GM19351 (cell line): ENCODE measurements around the gene CST3.
"Not testable (repeated sequence)": the region's sequence is repeated elsewhere in the genome, so short reads cannot be mapped to it uniquely, and the experiment has no call there.

Experiments used
- ATAC-seq: cut with Tn5 transposase; IDR thresholded peaks from one replicate; pipeline ENCODE4 v1.9.1; 2021; ENCODE audit warnings: mild to moderate bottlenecking, moderate library complexity; ENCODE audit not compliant: unreplicated experiment

The CST3 gene

DNA sequence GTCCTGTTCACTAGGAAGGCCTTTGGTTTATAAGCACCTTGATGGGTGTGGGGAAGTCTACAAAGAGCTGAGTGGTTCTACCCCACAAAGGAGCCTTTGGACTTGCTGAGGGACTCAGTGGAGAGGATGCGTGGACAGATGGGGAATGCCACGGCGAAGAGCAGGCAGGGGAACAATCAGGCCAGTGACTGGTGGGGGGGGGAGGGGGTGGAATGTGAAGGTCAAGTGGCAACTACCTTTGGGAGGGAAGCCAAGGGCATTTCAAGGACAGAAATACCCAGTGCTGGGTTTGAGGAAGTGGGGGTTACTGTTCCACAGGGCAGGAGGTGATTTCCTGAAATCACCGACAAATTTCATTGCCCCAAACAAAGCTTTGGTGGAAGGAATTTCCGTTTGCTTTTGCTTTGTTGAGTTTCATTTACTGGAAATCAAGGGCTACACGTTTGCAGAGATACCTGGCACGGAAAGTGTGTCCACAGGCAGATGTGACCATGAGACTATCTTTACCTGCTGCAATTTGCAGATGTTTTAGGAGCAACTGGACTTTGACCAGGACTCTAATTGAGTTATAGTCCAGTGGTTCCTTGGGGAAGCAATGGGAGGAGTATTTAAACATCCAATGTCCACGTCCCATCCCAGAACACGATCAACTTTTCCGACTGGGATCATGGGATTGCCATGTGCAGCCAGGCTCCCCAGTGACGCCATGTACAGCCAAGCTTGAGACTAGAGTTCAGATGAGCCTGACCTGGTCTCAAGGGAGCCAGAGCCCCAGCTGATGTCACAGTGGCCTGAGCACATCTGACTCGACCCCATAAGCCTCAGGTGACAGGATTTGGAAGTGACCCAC lies 8.0 kb downstream of the CST3 start:
- ATAC-seq, result no peak

DNA sequence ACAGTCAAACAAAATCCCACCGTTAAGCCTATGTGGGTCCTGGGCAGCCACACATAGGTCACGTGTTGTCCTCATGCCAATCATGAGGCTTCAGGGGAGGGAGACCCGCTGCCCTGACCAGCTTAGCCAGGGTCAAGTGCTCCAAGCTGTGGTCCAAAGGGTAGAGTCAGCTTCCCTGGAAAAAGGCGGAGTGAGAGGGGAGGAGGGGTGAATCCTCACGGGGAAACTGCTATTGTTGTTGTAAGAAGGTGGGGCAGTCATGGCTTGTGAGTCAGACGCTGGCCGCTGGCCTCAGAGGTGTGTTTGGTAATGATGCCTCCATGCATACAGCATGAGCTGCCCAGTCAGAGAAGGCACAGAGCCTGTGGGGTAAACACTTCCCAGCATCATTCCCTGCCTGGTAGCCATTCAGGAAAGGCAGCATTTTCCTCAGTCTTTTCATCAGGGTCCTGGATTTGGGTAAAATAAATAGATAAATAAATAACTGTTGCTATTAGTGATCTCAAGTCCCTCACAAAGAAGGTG lies 8.7 kb downstream of the CST3 start:
- no peak for ATAC-seq

DNA sequence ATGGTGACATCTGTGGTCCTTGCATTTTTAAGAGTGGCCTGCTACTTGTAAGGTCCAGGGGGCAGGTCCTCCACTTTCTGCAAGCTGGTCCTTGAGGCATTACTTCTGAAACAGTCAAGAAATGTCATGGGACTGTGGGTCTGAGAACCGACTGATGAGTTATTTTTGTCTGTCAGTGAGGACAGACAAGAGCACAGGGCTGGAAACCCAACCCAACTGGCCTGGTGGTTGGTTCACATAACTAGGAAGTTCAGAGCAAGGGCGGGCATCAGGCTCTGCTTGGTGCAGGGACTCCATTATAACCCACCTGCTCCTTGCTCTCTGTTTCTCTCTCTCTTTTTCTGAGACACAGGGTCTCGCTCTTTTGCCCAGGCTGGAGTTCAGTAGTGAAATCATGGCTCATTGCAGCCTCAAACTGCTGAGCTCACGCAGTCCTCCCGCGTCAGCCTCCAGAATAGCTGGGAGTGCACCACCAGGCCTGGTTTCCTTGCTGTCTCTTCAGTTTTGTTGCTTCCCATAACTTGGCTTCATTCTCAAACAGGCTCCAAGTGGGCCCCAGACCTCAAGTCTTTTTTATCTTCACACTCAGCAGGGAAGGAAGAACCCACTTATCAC lies 9.2 kb downstream of the CST3 start:
- ATAC-seq, result no peak

DNA sequence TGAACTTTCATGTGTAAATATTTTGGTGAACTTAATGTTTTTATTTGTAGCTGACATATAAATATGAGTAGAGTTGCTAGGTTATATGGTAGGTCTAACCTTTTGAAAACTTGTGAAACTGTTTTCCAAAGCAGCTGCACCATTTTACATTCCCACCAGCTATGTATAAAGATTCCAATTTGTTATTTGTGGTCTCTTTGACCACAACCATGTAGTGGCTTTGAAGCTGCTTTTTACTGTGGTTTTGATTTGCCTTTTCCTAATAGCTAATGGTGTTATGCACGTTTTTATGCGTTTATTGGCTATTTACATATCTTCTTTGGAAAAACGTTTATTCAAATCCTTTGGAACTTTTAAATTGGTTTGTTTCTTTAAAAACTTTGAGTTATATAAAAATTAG lies 10.3 kb downstream of the CST3 start:
- no peak for ATAC-seq

DNA sequence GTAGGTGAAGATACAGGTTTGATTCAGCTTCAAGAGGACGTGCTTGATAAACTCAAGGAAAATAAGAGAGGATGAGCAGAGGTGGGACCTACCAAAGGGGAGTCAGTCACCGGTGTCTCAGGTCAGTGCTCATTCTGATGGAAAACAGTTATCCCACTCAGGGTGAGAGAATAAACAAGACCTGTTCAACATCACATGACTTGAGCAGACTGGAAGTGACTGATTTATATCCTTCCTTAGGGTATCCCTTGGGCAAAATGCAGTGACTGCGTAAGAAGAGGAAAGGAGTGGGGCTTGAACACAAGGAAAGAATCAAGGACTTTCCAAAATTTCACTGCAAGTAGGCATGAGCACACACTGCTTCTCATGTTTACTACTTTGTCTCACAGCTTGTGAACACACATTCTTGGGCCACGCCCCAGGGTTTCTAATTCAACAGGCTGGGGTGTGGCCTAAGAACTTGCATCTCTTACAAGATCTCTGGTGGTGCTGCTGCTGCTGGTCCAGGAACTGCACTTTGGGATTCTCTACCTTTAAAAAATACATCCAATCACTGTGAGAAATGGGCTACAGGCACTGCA lies 11.6 kb downstream of the CST3 start:
- ATAC-seq, result no peak

DNA sequence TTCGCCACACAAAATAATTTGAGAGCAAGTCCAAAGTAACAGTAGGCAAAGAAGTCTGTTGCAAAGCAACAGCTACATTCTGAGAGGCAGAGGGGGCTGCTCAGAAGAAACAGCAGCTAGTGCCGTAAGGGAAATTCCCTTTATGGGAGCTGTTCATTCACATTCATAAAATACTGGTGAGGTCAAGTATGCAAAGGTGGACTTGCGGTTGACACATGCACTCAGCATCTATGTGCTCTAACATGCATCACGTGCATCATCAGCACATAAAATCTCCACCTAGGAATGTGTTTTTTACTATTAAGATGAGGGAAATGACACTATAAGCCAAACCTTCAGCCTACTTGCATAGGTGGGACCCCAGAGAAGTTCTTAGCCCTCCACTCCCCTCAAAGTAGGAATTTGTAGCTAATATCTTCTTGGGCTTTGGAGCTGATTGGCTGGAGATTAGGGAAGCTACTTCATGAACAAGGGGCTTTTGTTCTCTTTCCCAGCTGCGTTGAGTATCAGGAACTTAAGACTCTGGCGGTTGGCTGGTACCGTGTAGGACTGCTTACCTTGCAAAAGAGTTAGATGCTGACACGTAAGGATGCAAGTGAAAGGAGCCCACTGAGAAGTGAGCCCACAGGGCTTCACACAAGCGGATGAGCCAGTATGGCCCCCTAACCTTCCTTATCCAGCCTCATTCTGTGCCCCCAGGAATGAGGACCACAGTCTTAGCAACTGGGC lies 12.4 kb downstream of the CST3 start:
- peak; percentile 92 for ATAC-seq

DNA sequence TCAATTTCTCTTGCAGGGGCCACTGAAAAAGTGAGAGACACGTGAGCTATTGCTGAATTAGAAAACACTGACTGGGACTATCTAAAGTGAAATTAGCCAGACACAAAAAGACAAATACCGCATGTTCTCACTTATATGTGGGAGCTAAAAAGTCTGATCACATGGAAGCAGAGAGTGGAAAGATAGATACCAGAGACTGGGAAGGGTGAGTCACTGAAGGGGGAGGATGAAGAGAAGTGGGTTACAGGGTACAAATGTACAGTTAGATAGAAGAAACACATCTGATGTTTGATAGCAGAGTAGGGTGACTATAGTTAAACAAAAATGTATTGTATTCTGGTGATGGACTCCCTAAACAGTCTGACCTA lies 13.4 kb downstream of the CST3 start:
- ATAC-seq, result no peak

DNA sequence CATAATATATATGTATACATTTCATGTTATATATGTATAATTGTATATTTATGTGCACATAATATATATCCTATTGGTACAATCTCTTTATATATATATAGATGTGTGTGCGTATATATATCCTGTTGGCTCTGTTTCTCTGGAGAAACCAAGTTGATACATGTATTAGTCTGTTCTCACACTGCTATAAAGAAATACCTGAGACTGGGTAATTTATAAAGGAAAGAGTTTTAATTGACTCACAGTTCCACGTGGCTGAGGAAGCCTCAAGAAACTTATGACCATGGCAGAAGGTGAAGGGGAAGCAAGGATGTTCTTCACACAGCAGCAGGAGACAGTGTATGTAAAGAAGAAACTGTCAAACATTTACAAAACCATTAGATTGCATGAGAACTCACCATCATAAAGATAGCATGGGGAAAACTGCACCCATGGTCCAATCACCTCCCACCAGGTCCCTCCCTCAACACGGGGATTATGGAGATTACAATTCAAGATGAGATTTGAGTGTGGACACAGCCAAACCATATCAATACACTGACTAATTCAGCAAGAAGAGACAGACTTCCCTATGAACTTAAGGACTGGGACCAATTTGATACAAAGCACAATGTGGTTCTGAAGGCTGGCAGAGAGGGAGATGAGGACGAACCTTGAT lies 14.0 kb downstream of the CST3 start:
- no peak for ATAC-seq

DNA sequence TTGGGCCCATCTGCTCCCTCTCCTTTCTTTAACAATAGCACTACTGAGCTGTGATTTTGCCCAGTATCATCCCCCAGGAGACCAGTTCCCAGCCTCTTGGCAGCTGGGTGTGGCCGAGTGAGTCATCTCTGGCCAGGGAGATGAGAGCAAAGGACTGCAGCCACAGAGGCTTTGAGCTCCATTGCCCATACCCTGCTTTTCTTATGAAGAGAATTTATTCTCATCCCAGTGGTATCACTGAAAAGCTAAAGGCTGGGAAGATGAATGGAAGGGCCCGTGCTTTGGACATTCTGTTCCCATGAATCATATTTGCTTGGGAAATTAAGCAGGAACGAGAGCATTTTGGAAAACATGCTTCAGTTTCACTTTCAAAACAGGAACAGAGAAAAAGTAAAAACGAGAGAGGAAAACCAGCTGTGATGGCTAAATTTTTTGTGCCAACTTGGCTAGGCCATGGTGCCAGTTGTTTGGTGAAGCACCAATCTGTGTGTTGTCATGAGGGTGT lies 14.9 kb downstream of the CST3 start:
- no peak for ATAC-seq

DNA sequence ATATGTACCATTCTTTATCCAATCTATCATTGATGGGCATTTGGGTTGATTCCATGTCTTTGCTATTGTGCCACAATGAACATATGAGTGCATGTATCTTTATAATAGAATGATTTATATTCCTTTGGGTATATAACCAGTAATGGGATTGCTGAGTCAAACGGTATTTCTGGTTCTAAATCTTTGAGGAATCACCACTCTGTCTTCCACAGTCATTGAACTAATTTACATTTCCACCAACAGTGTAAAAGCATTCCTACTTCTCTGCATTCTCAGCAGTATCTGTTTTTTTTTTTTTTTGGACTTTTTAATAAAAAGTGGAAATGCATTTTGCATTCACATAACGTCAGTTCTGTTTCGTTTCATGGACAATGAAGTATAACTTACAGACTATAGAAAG lies 15.4 kb downstream of the CST3 start:
- ATAC-seq, result not testable (repeated sequence)

DNA sequence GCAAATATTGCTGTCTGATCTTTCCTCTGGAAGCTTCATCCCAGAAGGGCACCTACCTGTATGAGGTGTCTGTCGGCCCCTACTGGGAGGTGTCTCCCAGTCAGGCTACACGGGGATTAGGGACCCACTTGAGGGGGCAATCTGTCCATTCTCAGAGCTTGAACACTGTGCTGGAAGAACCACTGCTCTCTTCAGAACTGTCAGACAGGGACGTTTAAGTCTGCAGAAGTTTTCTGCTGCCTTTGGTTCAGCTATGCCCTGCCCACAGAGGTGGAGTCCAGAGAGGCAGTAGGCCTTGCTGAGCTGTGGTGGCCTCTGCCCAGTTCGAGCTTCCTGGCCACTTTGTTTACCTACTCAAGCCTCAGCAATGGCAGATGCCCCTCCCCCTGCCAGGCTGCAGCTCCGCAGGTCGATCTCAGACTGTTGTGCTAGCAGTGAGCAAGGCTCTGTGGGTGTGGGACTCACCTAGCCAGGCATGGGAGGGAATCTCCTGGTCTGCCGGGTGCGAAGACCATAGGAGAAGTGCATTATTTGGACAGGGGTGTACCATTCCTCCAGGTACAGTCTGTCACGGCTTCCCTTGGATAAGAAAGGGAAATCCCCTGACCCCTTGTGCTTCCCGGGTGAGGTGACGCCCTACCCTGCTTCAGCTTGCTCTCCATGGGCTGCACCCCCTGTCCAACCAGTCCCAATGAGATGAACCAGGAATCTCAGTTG lies 16.9 kb downstream of the CST3 start:
- ATAC-seq, result not testable (repeated sequence)

DNA sequence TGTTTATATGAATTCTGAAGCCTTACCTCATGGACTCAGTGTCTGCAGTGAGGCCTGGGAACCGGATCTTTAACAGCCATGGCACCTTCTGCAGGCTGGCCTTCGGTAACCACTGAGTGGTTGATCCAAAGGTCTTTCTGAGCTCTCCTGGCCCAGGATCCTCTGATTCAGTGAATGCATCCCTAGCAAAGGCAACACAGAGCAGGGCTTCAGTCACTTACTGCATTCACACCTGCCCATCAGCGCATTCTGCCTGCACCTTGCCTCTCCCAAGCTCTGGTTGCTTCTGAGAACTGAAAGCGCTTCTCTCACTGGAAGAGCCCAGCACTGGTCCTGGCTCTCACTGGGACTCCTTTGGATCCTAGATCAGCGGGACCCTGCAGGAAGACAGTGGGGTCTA lies 23.6 kb downstream of the CST3 start:
- no peak for ATAC-seq

DNA sequence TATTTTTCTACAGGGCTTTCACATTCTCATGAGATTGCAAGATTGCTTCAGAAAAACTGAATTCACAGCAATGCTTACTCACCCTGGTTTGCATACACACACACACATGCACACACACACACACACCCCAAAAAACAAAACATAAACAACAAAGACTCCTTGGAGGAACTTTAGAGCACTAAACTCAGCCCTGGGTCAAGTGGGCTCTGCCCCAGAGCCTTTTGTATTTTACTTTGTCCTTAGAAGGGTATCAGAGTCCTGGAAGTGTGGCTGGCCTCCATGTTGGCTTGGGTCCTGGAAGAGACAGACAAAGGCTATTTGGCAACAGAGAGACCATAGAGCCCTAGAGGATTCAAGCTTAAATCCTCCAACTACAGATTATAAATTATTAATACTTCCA lies 24.1 kb downstream of the CST3 start:
- ATAC-seq, result no peak

DNA sequence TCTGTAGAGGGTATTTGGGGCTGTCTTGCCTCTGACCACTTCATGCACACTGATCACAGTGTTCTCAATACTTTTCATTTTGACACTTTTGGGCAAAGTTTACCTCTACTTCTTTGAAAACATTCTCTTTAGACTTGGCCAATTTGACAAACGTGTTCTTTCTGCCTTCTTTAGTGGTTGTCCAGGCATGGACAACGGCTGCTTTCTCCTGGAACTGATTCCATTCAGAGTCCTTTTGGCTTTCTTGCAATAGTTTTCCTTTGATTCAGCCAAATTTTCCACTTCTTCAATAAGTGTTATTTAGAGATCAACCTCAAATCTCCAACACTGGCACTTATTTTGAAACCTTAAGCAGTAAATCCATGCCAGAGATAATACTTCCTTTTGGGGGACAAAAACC lies 25.4 kb downstream of the CST3 start:
- no peak for ATAC-seq

DNA sequence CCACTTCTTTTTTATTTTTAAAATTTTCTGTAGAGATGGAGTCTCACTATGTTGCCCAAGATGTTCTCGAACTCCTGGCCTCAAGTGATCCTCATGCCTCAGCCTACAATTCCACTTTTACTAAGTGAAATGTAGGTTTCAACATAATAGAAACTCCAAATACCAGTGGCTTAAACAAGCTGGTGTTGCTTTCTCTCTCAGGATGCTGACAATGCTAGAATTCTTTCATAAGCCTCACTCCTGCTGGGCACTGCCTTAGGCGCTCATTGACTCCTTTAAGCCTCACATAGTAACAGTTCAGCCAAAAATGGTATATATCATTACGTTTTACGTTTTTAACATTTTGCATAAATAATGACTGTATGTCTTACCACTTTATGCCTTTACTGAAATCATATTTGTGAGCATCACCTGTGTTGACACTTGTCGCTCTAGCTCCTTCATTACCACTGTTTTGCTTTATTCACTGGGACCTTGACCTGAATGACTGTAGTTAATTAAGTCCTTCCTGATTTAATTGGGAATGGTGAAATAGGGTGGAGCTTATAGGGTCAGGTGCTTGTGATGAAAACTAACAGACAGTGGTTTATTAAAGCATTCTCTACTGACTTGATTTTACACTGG lies 28.2 kb downstream of the CST3 start:
- ATAC-seq, result no peak

DNA sequence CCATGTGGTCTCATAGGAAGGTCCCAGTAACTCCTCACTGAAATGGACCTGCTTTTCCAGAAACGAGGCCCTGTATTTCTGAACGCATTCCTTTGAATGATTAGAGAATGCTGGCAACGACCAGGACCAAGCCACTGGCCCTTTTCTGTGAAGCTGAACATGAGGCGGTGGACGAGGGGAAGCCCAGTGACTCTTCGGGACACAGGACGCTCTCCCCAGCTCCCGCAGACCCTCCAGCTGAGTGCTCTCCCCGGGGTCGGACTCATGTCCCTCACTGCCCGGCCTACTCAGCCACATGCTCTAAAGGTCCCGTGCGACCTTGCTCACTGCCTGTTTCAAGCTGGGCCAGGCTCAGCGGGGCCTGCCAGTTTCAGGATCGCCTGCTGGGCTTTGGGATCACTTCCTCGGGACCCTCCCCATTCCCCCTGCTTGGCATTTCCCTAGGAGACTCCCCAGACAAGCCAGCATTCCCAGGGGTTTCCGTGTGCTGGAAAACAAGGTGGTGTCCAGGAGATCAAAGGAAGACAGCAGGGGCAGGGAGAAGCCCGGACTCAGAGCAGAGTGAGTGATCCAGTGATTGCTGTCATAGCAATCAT lies 29.4 kb downstream of the CST3 start:
- no peak for ATAC-seq

DNA sequence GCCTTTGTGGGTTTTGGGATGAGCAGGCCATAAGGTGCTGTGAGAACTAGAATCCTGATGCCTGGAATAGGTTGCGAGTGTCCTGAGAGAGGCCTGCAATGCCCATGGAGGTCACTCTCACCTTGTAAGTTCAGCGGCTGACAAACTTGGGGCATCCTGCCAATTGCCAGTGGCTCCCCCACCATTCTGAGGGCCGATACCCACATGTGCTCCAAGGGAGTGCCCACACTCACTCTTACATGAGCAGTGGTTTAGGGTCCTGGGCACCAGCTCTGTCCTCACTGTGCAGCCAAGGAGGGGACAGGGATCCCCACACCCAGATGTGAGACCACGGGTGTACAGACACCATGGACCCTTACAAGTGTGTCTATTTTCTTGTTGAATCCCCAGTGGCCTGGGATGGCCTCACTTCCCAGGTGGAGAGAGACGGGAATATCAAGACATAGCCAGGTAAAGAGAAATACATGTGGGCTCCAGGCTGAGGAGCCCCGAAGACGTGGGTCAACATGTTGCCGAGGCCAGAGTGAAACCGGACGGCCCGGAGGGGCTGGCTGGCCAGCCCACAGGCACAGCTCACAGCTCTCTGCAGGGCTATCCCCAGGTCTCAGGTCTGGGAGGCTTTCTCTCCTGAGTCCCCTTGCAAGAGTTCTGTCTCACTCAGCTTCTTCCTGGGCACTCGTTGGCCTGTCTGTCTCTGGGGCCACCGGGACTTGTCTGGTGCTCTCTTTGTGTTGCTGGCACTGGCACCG lies 30.1 kb downstream of the CST3 start:
- ATAC-seq, result no peak

DNA sequence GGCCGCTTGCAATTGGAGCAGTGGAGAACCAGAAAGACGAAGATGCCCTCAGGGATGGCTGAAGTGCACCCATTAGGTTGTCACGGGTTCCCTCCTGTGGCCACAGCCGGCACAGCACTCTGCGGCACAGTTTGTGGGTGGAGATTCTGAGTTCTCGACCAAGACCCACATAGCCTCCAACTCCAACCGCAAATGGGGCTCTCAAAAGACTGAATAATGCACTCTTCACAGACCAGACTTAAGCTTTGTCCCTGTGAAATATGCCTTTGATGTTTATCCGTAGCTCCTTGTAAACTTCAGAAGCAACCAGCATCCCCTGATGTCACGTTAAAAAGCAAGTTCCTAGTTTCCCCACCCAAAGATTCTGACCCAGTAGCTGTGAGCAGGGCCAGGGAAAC lies 31.1 kb downstream of the CST3 start:
- peak; percentile 96 for ATAC-seq
